Endothelial cell of umbilical vein (primary cell): Measurements from ENCODE around the gene KAT6B. TPM values are rescaled to one million over a fixed set of nuclear protein-coding genes. Genes with fewer than 3 reads are reported as not detected.

Experiments
- BruUV-seq: library from RNA; stranded (reverse); fragments of 400-500 nt; replicated peaks from 2 replicates; lab custom pipeline; 2021; lab: Mats Ljungman, UMichigan
- CTCF ChIA-PET: fragments of 300-600, 350-600 bp; sonication (Branson Sonifier 250); formaldehyde crosslinking; loops from one replicate; lab custom pipeline; 2021; ENCODE audit warnings: antibody characterized with exemption, inconsistent platforms; lab: Charles Lee
- POLR2A ChIA-PET: fragments of 300-600, 350-600 bp; sonication (Branson Sonifier 250); formaldehyde crosslinking; loops from one replicate; lab custom pipeline; 2021; ENCODE audit warnings: antibody characterized with exemption, inconsistent platforms; lab: Charles Lee
- DNase-seq: peaks from one replicate; pipeline ENCODE4 v3.0.0-alpha.2; 2011; ENCODE audit warnings: low read depth, low spot score
- FAIRE-seq: peaks from 2 replicates; lab custom pipeline; 2011; peaks lifted over from hg19 to GRCh38; lab: Jason Lieb, UNC
- H2AFZ ChIP-seq: 2 replicates; pipeline ENCODE4 v1.6.0; 2012; ENCODE audit warnings: low read depth, low read length, control low read depth, inconsistent platforms
- H3K27ac ChIP-seq: 2 replicates; pipeline ENCODE4 v1.5.1; 2011; ENCODE audit warnings: low read depth, mild to moderate bottlenecking, control low read depth, low read length, moderate library complexity; ENCODE audit not compliant: insufficient read depth
- H3K27me3 ChIP-seq, 2 experiments: 2 replicates each; pipeline versions ENCODE4 v1.6.0 to v1.6.1; 2011; ENCODE audit warnings: low read length in 2 of 2, mixed read lengths in 1 of 2; ENCODE audit not compliant: control insufficient read depth in 2 of 2, insufficient read depth in 2 of 2
- H3K36me3 ChIP-seq, 2 experiments: 2 replicates in 1 of 2; 3 replicates in 1 of 2; pipeline ENCODE4 v1.5.1; 2011; ENCODE audit warnings: low read length in 2 of 2, mild to moderate bottlenecking in 1 of 2, moderate library complexity in 1 of 2; ENCODE audit not compliant: control insufficient read depth in 2 of 2, insufficient read depth in 2 of 2; ENCODE audit errors: extremely low read depth in 1 of 2
- H3K4me1 ChIP-seq: 3 replicates; pipeline ENCODE4 v1.5.1; 2011; ENCODE audit warnings: mild to moderate bottlenecking, low read length; ENCODE audit not compliant: control insufficient read depth, insufficient read depth; ENCODE audit errors: extremely low read depth
- H3K4me2 ChIP-seq: 2 replicates; pipeline ENCODE4 v1.6.1; 2011; ENCODE audit warnings: low read length, control low read depth, mixed read lengths; ENCODE audit not compliant: insufficient read depth
- H3K4me3 ChIP-seq, 3 experiments: fragments of 200-600 bp in 1 of 3; sonication (generic), shearing (Covaris generic) in 1 of 3; replicated peaks in 1 of 3; 2 replicates each; pipeline ENCODE4 v1.5.1; 2011 to 2016; ENCODE audit warnings: control low read depth in 3 of 3, low read length in 3 of 3, mild to moderate bottlenecking in 2 of 3, inconsistent platforms in 1 of 3, low read depth in 1 of 3, moderate library complexity in 1 of 3; ENCODE audit not compliant: insufficient read depth in 1 of 3
- H3K79me2 ChIP-seq: 2 replicates; pipeline ENCODE4 v1.6.0; 2012; ENCODE audit warnings: low read length, inconsistent platforms; ENCODE audit not compliant: control insufficient read depth, insufficient read depth
- H3K9ac ChIP-seq: replicated peaks from 2 replicates; pipeline ENCODE3; 2011; ENCODE audit warnings: low read length, control low read depth; ENCODE audit not compliant: insufficient read depth; ENCODE audit errors: extremely low read depth
- H3K9me1 ChIP-seq: replicated peaks from 3 replicates; pipeline ENCODE4 v1.6.0; 2011; ENCODE audit warnings: mild to moderate bottlenecking, low read length; ENCODE audit not compliant: control insufficient read depth, insufficient read depth; ENCODE audit errors: extremely low read depth
- H3K9me3 ChIP-seq: replicated peaks from 2 replicates; pipeline ENCODE4 v1.5.1; 2012; ENCODE audit warnings: low read length, inconsistent platforms; ENCODE audit not compliant: control insufficient read depth, insufficient read depth
- H4K20me1 ChIP-seq: replicated peaks from 2 replicates; pipeline ENCODE3; 2011; ENCODE audit warnings: mild to moderate bottlenecking, low read length; ENCODE audit not compliant: control insufficient read depth, insufficient read depth; ENCODE audit errors: extremely low read depth
- CTCF ChIP-seq, 2 donors: IDR thresholded peaks; 1 replicate in 1 of 2; 2 replicates in 1 of 2; pipeline ENCODE4 v1.5.1; 2011; ENCODE audit warnings: low read length in 2 of 2, mild to moderate bottlenecking in 2 of 2, moderate library complexity in 2 of 2, control low read depth in 1 of 2, inconsistent platforms in 1 of 2, low read depth in 1 of 2; ENCODE audit not compliant: insufficient read depth in 1 of 2; ENCODE audit errors: extremely low read depth in 1 of 2
- EZH2 ChIP-seq: IDR thresholded peaks from 2 replicates; pipeline ENCODE4 v1.6.1; 2012; ENCODE audit warnings: borderline replicate concordance, low read depth, mild to moderate bottlenecking, moderate library complexity, low read length, inconsistent platforms; ENCODE audit not compliant: severe bottlenecking
- FOS ChIP-seq: IDR thresholded peaks from 2 replicates; pipeline ENCODE4 v1.6.1; 2011; ENCODE audit warnings: mild to moderate bottlenecking, low read length, moderate library complexity, borderline replicate concordance; ENCODE audit not compliant: insufficient read depth
- GATA2 ChIP-seq: IDR thresholded peaks from 2 replicates; pipeline ENCODE4 v1.7.0; 2011; ENCODE audit warnings: low read depth, mild to moderate bottlenecking, moderate library complexity, mixed read lengths, low read length; ENCODE audit not compliant: insufficient read length, insufficient read depth
- JUN ChIP-seq: IDR thresholded peaks from 2 replicates; pipeline ENCODE4 v1.6.1; 2011; ENCODE audit warnings: borderline replicate concordance, low read depth; ENCODE audit not compliant: insufficient read length, insufficient read depth
- MAX ChIP-seq: IDR thresholded peaks from 2 replicates; pipeline ENCODE4 v1.6.1; 2011; ENCODE audit not compliant: insufficient read depth, insufficient read length
- MYC ChIP-seq: IDR thresholded peaks from one replicate; pipeline ENCODE4 v1.6.1; 2011; ENCODE audit warnings: mild to moderate bottlenecking, low read depth, low read length
- POLR2A ChIP-seq: IDR thresholded peaks from 2 replicates; pipeline ENCODE4 v1.6.1; 2012; ENCODE audit warnings: low read depth, mild to moderate bottlenecking, control low read depth, low read length
- POLR2AphosphoS5 ChIP-seq: IDR thresholded peaks from 2 replicates; pipeline ENCODE4 v1.6.1; 2012; ENCODE audit warnings: low read depth, mild to moderate bottlenecking, control low read depth, low read length, moderate library complexity; ENCODE audit not compliant: insufficient read depth
- dilution Hi-C: fragments of 300-500 bp; cut with MboI; formaldehyde crosslinking; loops from one replicate; pipeline ENCODE4 v1.15.0; 2019; ENCODE audit warnings: low sequenced_read_pairs; ENCODE audit not compliant: extremely low pct_ligation_motif_present
- intact Hi-C: fragments of 100-400 bp; cut with micrococcal nuclease; formaldehyde crosslinking; loops from one replicate; pipeline ENCODE4 v1.10.0; 2022
- polyA plus RNA-seq, 4 experiments: library from polyadenylated mRNA; depleted of rRNA in 3 of 4; stranded (reverse) in 3 of 4; unstranded in 1 of 4; fragments of >200 nt; gene quantifications; 2 replicates each; pipeline versions ENCODE4 v1.2.1 to v1.2.3, GENCODE V29; 2011 to 2012; ENCODE audit warnings: missing spikeins in 1 of 4
- total RNA-seq: library from RNA; stranded (reverse); gene quantifications from 2 replicates; pipeline ENCODE4 v1.2.3, GENCODE V29; 2021

KAT6B gene
- total and polyA plus RNA-seq, 2 donors (not counting 3 experiments of a cell fraction or from before 2014, with no cell fraction given): 4.5 to 17.0 TPM

- FAIRE-seq (no peak), DNase-seq (no peak)
- intact Hi-C loops (no loop called here), dilution Hi-C loops (no loop called here)
- Histone ChIP-seq H3K36me3 (no peaks in the 10 kb centered on the region), H3K4me1 (no peaks in the 10 kb centered on the region), H2AFZ (no peak overlapping the region), H3K9me1 (no peaks in the 10 kb centered on the region), H3K4me2 (no peak overlapping the region), H3K4me3 (no peak overlapping the region), H3K27ac (no peak overlapping the region), H3K9ac (no peak overlapping the region), H4K20me1 (no peaks in the 10 kb centered on the region), H3K27me3 (no peaks in the 10 kb centered on the region), H3K9me3 (no peaks in the 10 kb centered on the region), H3K79me2 (no peaks in the 10 kb centered on the region)
- BruUV-seq: no TSS peak
- ChIA-PET CTCF (no interaction called here), POLR2A (no interaction called here)
- no peak for TF ChIP-seq POLR2AphosphoS5
- no peak for TF ChIP-seq FOS
- no peak for TF ChIP-seq JUN
- no peak for TF ChIP-seq GATA2
- no peak for TF ChIP-seq EZH2
- no peak for TF ChIP-seq MAX
- TF ChIP-seq CTCF (IDR thresholded peaks at IDR 0.05; ENCODE audit: extremely low read depth in 1 of 2, insufficient read depth in 1 of 2, low read depth in 1 of 2, low read length in 2 of 2): no peak
- TF ChIP-seq POLR2A: no peak
- TF ChIP-seq MYC: no peak
Observed at GRCh38 chr10:74808501-74808900, 17.9 kb upstream of the KAT6B start.
